ENCODE results near the gene ZSCAN31.

Gene ZSCAN31

GRCh38 chr6:28274888-28275287, 61.1 kb downstream of the ZSCAN31 start:
- DNase-seq (ENCODE audit: low read depth): no peak
- no peak overlapping the region for H3K4me3 ChIP-seq (ENCODE audit: low read depth, low read length)
- TF ChIP-seq CTCF (IDR thresholded peaks at IDR 0.05; ENCODE audit: low read depth, low read length, missing control alignments): no peak
